ENCODE results near the gene FCHSD2. TPM values are rescaled to one million over a fixed set of nuclear protein-coding genes. Genes with fewer than 3 reads are reported as not detected.

FCHSD2 gene
- total RNA-seq, 4 donors from 2014 or later, result 15.4 to 37.8 (median 31.9) TPM

DNA sequence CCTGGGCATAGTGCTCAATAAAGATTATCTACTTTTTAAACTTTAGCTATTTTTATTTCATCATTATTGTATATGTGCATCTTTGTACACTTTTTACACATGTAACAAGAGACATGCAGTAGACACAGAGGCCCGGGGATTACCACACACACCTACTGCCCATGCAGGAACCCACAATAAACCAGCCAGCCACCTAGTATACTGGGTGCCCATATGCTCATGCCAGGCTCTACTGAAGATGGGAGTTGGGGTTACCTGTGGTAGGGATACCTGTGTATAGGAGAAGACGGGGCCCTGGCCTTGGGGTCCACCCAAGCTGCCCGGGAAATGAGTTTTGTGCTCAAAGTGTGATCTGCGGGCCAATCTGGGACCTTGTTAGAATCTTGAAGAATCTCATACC lies 44.8 kb upstream of the FCHSD2 start:
- no peak for ATAC-seq (ENCODE audit: low FRiP score)
- TF ChIP-seq, protein P1, sequence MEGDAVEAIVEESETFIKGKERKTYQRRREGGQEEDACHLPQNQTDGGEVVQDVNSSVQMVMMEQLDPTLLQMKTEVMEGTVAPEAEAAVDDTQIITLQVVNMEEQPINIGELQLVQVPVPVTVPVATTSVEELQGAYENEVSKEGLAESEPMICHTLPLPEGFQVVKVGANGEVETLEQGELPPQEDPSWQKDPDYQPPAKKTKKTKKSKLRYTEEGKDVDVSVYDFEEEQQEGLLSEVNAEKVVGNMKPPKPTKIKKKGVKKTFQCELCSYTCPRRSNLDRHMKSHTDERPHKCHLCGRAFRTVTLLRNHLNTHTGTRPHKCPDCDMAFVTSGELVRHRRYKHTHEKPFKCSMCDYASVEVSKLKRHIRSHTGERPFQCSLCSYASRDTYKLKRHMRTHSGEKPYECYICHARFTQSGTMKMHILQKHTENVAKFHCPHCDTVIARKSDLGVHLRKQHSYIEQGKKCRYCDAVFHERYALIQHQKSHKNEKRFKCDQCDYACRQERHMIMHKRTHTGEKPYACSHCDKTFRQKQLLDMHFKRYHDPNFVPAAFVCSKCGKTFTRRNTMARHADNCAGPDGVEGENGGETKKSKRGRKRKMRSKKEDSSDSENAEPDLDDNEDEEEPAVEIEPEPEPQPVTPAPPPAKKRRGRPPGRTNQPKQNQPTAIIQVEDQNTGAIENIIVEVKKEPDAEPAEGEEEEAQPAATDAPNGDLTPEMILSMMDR (IDR thresholded peaks at IDR 0.05), result no peak
- no peak for DNase-seq (ENCODE audit: low spot score)

DNA sequence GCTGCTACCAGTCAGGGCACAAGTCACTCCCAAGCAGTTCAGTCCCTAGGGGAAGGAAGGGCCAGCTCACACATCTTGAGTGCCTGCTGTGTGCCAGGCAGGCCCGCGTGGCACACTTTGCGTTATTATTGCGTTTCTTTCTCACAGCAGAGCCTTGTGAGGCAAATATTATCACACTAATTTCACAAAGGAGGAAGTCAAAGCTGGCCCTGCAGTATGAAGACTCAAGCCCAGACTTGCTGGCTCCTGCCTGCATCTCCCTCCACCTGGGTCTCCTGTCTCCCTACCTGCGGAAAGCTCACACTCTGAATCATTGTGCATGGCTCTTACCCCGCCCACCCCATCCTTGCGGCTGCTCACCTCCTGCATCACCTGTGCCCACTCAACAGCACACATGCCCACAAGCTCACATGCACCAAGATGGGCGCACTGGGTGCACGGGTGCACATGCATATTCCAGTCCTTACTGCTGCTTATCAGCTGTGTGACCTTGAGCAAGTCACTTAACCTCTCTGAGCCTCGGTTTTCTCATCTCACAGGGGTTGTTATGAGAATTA lies 44.3 kb upstream of the FCHSD2 start:
- DNase-seq (ENCODE audit: low spot score) (no peak), ATAC-seq (ENCODE audit: low FRiP score) (no peak)
- TF ChIP-seq, protein P1 (IDR thresholded peaks at IDR 0.05), result no peak

DNA sequence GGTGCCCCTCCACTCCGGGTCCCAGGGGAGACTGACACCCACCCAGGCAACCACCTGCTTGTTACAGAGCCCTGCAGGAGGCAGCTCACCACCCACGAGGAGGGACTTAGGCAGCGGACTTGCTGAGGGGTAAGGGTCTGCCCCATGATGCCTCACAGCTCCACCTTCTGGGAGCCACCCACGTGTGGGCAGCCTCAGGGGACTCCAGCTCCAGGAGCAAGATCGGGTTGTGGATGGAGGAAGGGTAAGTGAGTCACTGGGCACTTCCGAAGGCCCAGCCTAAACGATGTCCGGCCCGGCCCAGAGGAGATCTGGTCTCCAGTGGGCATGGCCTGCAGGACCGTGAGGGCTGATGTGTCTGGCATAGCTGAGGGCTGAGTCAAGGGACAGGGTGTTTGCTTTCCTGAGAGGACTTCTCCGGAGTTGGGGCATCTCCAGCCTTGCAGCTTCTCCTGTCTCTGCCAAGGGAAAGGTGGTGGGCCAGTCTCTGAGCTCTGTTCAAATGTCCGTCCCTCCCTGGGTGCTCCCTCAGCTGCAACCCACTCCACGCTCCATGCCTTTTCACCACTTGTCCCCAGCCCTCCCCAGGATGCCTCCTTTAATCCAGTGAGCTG lies 43.7 kb upstream of the FCHSD2 start:
- ATAC-seq (ENCODE audit: low FRiP score) (no peak), DNase-seq (ENCODE audit: low spot score) (no peak)
- TF ChIP-seq, protein P1 (IDR thresholded peaks at IDR 0.05), result no peak

DNA sequence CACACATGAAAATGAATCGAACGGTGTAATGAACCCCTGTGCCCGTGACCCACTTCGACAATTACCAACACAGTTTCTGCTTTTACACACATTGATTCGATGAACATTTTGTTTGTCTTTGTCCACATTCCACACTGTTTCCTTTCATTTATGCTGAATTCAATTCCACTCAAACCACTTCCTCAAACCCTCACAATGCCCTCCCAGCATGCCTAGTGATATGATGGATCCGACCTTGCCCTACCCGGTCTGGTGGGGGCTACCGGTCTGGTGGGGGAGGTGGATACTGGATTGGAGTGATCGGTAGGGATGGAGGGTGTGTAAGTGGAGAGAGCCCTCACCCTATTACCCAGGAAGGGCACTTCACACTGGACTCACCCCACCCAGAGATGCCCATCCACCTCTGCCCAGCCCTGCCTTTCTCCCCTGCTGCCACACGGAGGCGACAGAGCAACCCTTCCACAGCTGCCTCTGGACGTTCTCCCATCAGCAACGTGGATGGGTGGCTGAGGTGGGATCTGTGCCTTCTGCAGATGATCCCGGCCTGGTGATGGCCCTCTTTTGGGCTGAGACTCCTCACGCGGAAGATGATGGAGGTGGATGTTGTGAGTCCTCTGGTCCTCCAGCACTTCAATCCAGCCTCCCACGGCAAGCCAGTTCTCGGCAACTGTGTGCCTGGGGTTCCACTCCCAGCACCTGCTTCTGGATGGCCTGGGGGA lies 43.0 kb upstream of the FCHSD2 start:
- DNase-seq (ENCODE audit: low spot score) (peak; percentile 37), ATAC-seq (ENCODE audit: low FRiP score) (peak; percentile 39)
- TF ChIP-seq, protein P1 (IDR thresholded peaks at IDR 0.05), result no peak

DNA sequence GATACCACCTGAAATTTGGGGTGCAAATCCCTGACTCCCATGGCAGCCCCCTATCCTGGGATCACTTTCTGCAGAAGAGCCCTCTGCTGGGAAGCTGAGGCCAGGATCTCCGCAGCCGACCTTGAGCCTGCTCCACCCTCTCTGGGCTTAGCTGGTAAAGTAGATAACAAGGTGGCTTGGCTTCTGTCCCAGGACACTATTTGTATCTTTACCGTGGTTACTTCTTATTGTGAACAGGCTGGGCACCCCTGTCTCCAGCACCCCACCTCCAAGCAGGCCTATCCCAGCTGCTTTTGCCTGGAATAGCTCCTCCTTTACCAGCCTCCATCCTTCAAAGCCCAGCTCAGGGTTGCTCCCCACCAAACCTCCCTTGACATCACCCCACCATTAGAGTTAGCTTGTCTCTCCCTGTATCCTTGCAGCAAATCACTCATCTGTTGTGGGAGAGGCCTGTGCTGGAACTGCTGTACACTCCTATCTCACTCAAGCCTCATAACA lies 40.8 kb upstream of the FCHSD2 start:
- TF ChIP-seq, protein P1 (IDR thresholded peaks at IDR 0.05), result no peak
- DNase-seq (ENCODE audit: low spot score) (no peak), ATAC-seq (ENCODE audit: low FRiP score) (no peak)

DNA sequence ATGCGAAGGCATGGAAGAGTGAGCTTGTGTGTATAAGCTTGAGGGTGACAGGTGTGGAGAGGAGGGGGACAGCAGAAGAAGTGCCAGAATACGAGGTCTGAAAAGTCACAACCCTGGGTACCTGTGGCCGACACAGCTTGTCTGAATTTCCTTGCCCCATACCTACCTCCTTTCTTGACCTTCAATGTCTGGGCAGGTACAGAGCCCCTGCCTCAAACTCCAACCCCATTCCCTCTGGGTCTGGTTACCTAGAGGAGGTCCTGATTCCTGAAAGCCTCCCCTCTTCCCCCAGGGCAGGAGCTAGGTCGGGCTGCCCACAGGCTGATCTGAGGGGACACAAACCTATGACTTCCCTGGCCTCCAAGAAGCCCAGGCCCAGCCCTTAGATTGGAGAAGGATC lies 36.6 kb upstream of the FCHSD2 start:
- ATAC-seq (ENCODE audit: low FRiP score) (no peak), DNase-seq (ENCODE audit: low spot score) (no peak)
- TF ChIP-seq, protein P1 (IDR thresholded peaks at IDR 0.05), result no peak

All from omental fat pad (tissue), 4 donors.